ENCODE results near the gene APCDD1L.

Gene APCDD1L

DNA sequence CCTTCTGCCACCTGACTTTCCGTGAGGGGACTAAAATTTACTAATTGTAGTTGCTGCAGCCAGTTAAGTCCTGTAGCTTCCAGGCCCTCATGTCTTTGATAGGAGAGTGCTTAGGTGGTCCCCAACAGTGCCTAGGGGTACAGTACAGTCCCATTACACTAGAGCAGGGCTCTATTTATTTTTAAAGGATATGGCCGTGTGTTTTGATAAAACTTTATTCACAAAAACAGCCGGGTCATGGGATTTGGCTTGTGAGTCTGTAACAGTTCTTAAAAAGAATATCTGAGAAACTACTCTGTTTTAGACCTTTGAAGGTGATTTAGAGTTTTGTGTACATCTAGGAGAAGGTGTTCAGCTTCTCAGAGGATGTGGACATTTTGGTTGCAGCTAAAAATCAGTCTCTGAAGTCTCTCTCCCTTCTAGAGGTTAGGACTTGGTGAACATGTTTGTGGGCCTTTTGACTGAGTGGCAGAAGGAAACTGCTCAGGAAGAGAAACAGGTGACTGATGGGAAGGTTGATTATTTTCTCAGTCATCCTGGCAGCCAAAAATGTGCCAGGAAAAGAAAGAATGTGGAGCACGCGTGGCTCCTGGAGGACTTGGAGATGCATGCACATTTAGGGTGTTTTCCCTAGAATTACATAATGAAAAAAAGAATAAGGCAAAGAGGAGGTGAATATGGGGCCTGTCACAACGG lies 68.8 kb downstream of the APCDD1L start:
- Mint-ChIP-seq H3K4me3 (no peak overlapping the region), H3K4me1 (peaks cover 9% of the 10 kb centered on the region), H3K36me3 (ENCODE audit: low read depth) (peaks cover 70% of the 10 kb centered on the region), H3K27ac (peak overlapping the region; percentile 93), H3K9me3 (no peaks in the 10 kb centered on the region), H3K27me3 (ENCODE audit: low read depth, poor library complexity) (peaks cover 4% of the 10 kb centered on the region)
- TF ChIP-seq, protein P1, sequence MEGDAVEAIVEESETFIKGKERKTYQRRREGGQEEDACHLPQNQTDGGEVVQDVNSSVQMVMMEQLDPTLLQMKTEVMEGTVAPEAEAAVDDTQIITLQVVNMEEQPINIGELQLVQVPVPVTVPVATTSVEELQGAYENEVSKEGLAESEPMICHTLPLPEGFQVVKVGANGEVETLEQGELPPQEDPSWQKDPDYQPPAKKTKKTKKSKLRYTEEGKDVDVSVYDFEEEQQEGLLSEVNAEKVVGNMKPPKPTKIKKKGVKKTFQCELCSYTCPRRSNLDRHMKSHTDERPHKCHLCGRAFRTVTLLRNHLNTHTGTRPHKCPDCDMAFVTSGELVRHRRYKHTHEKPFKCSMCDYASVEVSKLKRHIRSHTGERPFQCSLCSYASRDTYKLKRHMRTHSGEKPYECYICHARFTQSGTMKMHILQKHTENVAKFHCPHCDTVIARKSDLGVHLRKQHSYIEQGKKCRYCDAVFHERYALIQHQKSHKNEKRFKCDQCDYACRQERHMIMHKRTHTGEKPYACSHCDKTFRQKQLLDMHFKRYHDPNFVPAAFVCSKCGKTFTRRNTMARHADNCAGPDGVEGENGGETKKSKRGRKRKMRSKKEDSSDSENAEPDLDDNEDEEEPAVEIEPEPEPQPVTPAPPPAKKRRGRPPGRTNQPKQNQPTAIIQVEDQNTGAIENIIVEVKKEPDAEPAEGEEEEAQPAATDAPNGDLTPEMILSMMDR (IDR thresholded peaks at IDR 0.05), result no peak
- no peak for DNase-seq

DNA sequence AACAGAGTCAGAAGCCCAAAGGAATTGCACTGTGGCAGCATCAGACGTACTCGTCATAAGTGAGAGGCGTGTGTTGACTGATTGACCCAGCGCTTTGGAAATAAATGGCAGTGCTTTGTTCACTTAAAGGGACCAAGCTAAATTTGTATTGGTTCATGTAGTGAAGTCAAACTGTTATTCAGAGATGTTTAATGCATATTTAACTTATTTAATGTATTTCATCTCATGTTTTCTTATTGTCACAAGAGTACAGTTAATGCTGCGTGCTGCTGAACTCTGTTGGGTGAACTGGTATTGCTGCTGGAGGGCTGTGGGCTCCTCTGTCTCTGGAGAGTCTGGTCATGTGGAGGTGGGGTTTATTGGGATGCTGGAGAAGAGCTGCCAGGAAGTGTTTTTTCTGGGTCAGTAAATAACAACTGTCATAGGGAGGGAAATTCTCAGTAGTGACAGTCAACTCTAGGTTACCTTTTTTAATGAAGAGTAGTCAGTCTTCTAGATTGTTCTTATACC lies 70.4 kb downstream of the APCDD1L start:
- H3K36me3 Mint-ChIP-seq (ENCODE audit: low read depth), result peaks cover 64% of the 10 kb centered on the region
- H3K27ac Mint-ChIP-seq, result peak overlapping the region; percentile 79
- no peak for DNase-seq
- H3K4me1 Mint-ChIP-seq, result peaks cover 9% of the 10 kb centered on the region
- peaks cover 4% of the 10 kb centered on the region for H3K27me3 Mint-ChIP-seq (ENCODE audit: low read depth, poor library complexity)
- no peaks in the 10 kb centered on the region for H3K9me3 Mint-ChIP-seq
- TF ChIP-seq, protein P1 (IDR thresholded peaks at IDR 0.05), result no peak
- H3K4me3 Mint-ChIP-seq, result no peak overlapping the region

DNA sequence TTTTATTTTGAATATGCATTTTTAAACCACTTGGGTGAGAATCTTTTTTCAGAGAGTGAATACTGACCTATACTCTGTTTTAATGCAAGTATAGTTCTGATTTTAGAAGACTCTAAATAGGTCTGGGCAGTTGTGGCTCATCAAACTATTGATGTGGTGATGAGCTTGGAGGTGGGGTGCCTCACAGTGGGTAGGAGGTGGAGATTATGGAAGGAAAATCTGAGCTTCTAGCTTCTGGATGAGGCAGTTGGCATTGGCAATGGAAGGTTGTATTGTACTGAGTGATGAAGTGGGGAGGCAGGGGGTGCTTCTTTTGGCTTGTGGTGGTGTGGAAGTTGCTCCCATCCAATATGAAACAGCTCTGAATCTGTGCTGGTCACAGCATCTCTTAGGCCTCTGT lies 73.5 kb downstream of the APCDD1L start:
- TF ChIP-seq, protein P1 (IDR thresholded peaks at IDR 0.05), result no peak
- no peak for DNase-seq
- H3K36me3 Mint-ChIP-seq (ENCODE audit: low read depth), result peaks cover 60% of the 10 kb centered on the region
- peaks cover 4% of the 10 kb centered on the region for H3K4me1 Mint-ChIP-seq
- no peak overlapping the region for H3K27ac Mint-ChIP-seq
- H3K9me3 Mint-ChIP-seq, result no peaks in the 10 kb centered on the region
- H3K27me3 Mint-ChIP-seq (ENCODE audit: low read depth, poor library complexity), result peaks cover 4% of the 10 kb centered on the region
- no peak overlapping the region for H3K4me3 Mint-ChIP-seq

DNA sequence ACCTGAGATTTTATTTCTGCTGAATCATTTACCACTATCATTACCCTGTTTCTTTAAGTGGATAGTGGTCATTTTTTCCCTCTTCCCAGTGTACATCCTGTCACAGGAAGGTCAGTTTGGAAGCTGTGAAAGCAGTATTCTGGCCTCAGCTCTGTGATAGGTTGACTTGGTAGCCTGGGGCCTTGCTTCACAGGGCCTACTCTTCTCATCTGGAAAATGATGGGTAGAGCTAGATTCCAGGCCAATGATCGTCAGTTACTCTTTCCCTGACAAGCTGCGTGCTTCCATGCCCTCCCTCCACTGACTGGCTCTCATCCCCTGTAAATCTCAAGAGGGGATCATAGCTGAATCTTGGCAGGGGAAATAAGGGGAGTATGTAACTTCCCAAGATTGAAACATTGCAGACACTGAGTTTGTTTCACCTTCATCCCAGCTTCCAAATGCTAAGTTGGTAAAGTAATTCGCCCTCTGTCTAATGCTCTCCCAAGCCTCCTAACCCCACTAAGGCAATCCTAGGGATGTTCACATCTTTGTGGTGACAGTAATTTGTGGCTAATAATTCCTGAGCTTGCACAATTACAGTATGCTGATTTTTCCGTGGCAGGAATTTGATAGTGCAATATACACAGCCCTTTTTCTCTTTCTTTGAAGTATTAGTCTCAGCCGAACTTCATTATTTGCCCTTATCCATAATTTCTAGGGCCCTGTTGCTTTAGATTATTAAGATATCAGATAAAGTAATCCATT lies 75.0 kb downstream of the APCDD1L start:
- no peak for DNase-seq
- peaks cover 62% of the 10 kb centered on the region for H3K36me3 Mint-ChIP-seq (ENCODE audit: low read depth)
- H3K4me1 Mint-ChIP-seq, result peaks cover 4% of the 10 kb centered on the region
- peaks cover 4% of the 10 kb centered on the region for H3K27me3 Mint-ChIP-seq (ENCODE audit: low read depth, poor library complexity)
- no peak overlapping the region for H3K4me3 Mint-ChIP-seq
- H3K9me3 Mint-ChIP-seq, result no peaks in the 10 kb centered on the region
- peak overlapping the region; percentile 34 for H3K27ac Mint-ChIP-seq
- TF ChIP-seq, protein P1 (IDR thresholded peaks at IDR 0.05), result no peak

DNA sequence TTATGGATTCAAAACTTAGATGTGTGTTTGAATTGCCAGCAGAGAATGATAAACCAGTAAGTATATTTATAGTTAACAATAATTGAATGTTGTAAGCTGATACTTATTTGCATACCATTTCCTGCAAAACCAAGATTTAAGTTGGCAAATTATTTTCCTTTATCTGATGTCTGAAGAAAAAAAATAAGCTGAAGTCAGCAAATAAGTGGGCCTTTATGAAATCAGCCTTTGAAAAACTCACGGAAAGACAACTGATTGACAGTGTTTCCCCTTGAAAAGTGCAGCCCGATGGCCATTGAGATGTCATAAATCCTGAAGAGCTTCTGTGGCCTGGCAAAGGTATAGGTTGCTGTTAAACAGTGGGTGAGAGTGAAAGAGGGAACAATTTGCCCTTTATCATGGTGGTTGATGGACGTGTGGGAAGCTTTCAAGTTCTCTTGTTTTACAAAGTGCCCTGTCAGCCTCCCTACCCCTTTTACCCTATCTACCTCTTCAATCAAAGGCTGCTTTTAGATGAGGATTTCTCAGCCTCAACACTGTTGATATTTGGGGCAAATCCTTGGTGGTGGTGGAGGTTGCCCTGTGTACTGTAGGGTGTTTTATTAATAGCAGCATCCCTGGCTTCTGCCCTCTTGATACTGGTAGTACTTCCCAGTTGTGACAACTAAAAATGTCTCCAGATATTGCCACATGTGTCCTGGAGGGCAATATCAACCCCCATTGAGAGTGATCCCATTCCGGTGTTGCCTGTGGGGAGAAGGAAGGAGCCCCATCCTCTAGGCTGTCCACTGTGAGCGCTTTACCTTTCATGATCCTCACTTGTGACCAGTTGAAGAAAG lies 76.0 kb downstream of the APCDD1L start:
- TF ChIP-seq, protein P1 (IDR thresholded peaks at IDR 0.05), result no peak
- peaks cover 4% of the 10 kb centered on the region for H3K4me1 Mint-ChIP-seq
- H3K9me3 Mint-ChIP-seq, result no peaks in the 10 kb centered on the region
- no peaks in the 10 kb centered on the region for H3K27me3 Mint-ChIP-seq (ENCODE audit: low read depth, poor library complexity)
- H3K36me3 Mint-ChIP-seq (ENCODE audit: low read depth), result peaks cover 61% of the 10 kb centered on the region
- no peak for DNase-seq
- peak overlapping the region; percentile 34 for H3K27ac Mint-ChIP-seq
- H3K4me3 Mint-ChIP-seq, result no peak overlapping the region
